Choroid plexus epithelial cell (primary cell): ENCODE data around the gene DNAH5.

Source experiments
- DNase-seq: peaks from one replicate; pipeline ENCODE4 v3.0.0-alpha.2; 2010; ENCODE audit warnings: low read depth
- H3K4me3 ChIP-seq: 2 replicates; pipeline ENCODE4 v1.5.1; 2011; ENCODE audit warnings: low read depth, mild to moderate bottlenecking, control low read depth, low read length, moderate library complexity
- CTCF ChIP-seq: conservative IDR thresholded peaks from 2 replicates; pipeline ENCODE4 v1.5.1; 2011; ENCODE audit warnings: low read depth, mild to moderate bottlenecking, control low read depth, inconsistent platforms, low read length, moderate library complexity

DNAH5 gene

GRCh38 chr5:13700626-13701025 is 243.9 kb downstream of the DNAH5 start:
- no peak overlapping the region for H3K4me3 ChIP-seq
- no peak for DNase-seq
- TF ChIP-seq CTCF: no peak

GRCh38 chr5:13698885-13699284 is 245.6 kb downstream of the DNAH5 start:
- no peak for DNase-seq
- H3K4me3 ChIP-seq: no peak overlapping the region
- no peak for TF ChIP-seq CTCF

GRCh38 chr5:13695076-13695712 is 249.3 kb downstream of the DNAH5 start:
- H3K4me3 ChIP-seq: no peak overlapping the region
- DNase-seq: no peak
- TF ChIP-seq CTCF: no peak

GRCh38 chr5:13692172-13692571 is 252.3 kb downstream of the DNAH5 start:
- H3K4me3 ChIP-seq: no peak overlapping the region
- no peak for DNase-seq
- TF ChIP-seq CTCF: no peak

- TF ChIP-seq CTCF: no peak
- no peak for DNase-seq
- H3K4me3 ChIP-seq: no peak overlapping the region
These were observed 268.0 kb downstream of the DNAH5 start for GRCh38 chr5:13676531-13676930.

GRCh38 chr5:13674391-13674790 is 270.1 kb downstream of the DNAH5 start:
- DNase-seq: no peak
- TF ChIP-seq CTCF: no peak
- no peak overlapping the region for H3K4me3 ChIP-seq

GRCh38 chr5:13673511-13673910 is 271.0 kb downstream of the DNAH5 start:
- no peak for TF ChIP-seq CTCF
- DNase-seq: no peak
- no peak overlapping the region for H3K4me3 ChIP-seq
